ENCODE results near the gene NKRF.

GRCh38 chrX:119579414-119579813 lies 26.8 kb downstream of the NKRF start:
- no peak for TF ChIP-seq POLR2A (IDR thresholded peaks at IDR 0.05)
- no peak for TF ChIP-seq CTCF (IDR thresholded peaks at IDR 0.05)

Measured in right lobe of liver (tissue), 4 donors.